Measurements from ENCODE around the gene SLC22A23. TPM values are rescaled to one million over a fixed set of nuclear protein-coding genes. Genes with fewer than 3 reads are reported as not detected.

The SLC22A23 gene
- total RNA-seq, 1 experiment from 2014 or later, result 6.8 TPM

- Histone ChIP-seq H4K91ac (ENCODE audit: insufficient read length, low read depth, low read length) (no peak overlapping the region), H3K27me3 (ENCODE audit: insufficient read depth, low read length) (no peaks in the 10 kb centered on the region), H2BK12ac (ENCODE audit: insufficient read length, low read depth, low read length) (no peak overlapping the region), H4K8ac (replicated peaks; ENCODE audit: insufficient read length, low read depth, low read length) (no peak overlapping the region), H3T11ph (ENCODE audit: low read length) (no peak overlapping the region), H3K4me2 (ENCODE audit: insufficient read depth, insufficient read length, low read length) (no peak overlapping the region), H3K9me3 (ENCODE audit: control insufficient read depth, low read depth, low read length) (no peaks in the 10 kb centered on the region), H2BK15ac (ENCODE audit: low read depth, low read length) (no peak overlapping the region), H4K20me1 (ENCODE audit: control insufficient read depth, insufficient read depth, insufficient read length) (no peaks in the 10 kb centered on the region), H2BK120ac (ENCODE audit: low read depth, low read length, poor library complexity, severe bottlenecking) (no peak overlapping the region), H2AK5ac (ENCODE audit: insufficient read length, low read length) (no peak overlapping the region), H3K27ac (ENCODE audit: insufficient read length, low read depth, low read length) (no peak overlapping the region), H3K23ac (ENCODE audit: insufficient read length, low read depth, low read length) (no peak overlapping the region), H3K79me1 (ENCODE audit: insufficient read depth, low read depth, low read length, poor library complexity, severe bottlenecking) (no peaks in the 10 kb centered on the region), H3K18ac (ENCODE audit: insufficient read length, low read depth, low read length) (no peak overlapping the region), H3K14ac (ENCODE audit: insufficient read depth, low read length) (no peak overlapping the region), H3K9ac (ENCODE audit: extremely low read depth, insufficient read length, low read length) (no peak overlapping the region), H3K23me2 (ENCODE audit: insufficient read length, low read depth, low read length, poor library complexity, severe bottlenecking) (no peaks in the 10 kb centered on the region), H4K5ac (ENCODE audit: insufficient read length, low read depth, low read length) (no peak overlapping the region), H3K56ac (ENCODE audit: insufficient read length, low read depth, low read length) (no peak overlapping the region), H2BK20ac (ENCODE audit: low read depth, low read length, poor library complexity, severe bottlenecking) (no peak overlapping the region), H2AFZ (ENCODE audit: low read length) (no peak overlapping the region), H2BK5ac (ENCODE audit: insufficient read length, low read length) (no peak overlapping the region), H3K4me1 (ENCODE audit: insufficient read depth, low read length) (no peaks in the 10 kb centered on the region), H3K79me2 (ENCODE audit: insufficient read depth, low read length) (no peaks in the 10 kb centered on the region), H3K4ac (ENCODE audit: low read depth, low read length) (no peak overlapping the region)
- Mint-ChIP-seq H3K9me3 (no peaks in the 10 kb centered on the region), H3K4me3 (no peak overlapping the region), H3K4me1 (peaks cover 15 to 16% of the 10 kb centered on the region in 2 experiments; a peak in 3 of 4 replicates), H3K27me3 (ENCODE audit: low read depth) (no peaks in the 10 kb centered on the region; the same call in 1 of the 2 replicates), H3K36me3 (ENCODE audit: insufficient read depth in 1 of 3, low read depth in 3 of 3) (peaks cover 0 to 27% (median 0%) of the 10 kb centered on the region in 3 experiments; a peak in 3 of 7 replicates), H3K27ac (no peak overlapping the region)
- WGBS (ENCODE audit: extremely low coverage, insufficient read length, low lambda C conversion rate), result no CpG with 5 or more reads among the region's 8 CpGs
- no peak for TF ChIP-seq CTCF (conservative IDR thresholded peaks at IDR 0.05)
- no peak for DNase-seq
Measured at GRCh38 chr6:3294396-3294795, 162.5 kb downstream of the SLC22A23 start.
